Psoas muscle (tissue), 8 donors: ENCODE data around the gene GSTA3. TPM values are rescaled to one million over a fixed set of nuclear protein-coding genes. Genes with fewer than 3 reads are reported as not detected.

Experiments
- ATAC-seq, 4 donors: fragments of 200-7000 bp; cut with Tn5 transposase; one replicate each; pipeline ENCODE4 v1.9.1; 2020; ENCODE audit warnings: moderate library complexity in 3 of 4, mild to moderate bottlenecking in 2 of 4
- DNase-seq, 2 donors: peaks; one replicate each; pipeline ENCODE4 v3.0.0-alpha.2; 2020
- H3K27ac ChIP-seq: fragments of 200-600 bp; one replicate; pipeline ENCODE4 v1.8.0; 2022
- H3K27me3 ChIP-seq, 3 donors: fragments of 200-600 bp in 1 of 3; one replicate each; pipeline versions ENCODE4 v1.6.1 to v1.8.0; 2013 to 2022; ENCODE audit warnings: low read length in 2 of 3, mild to moderate bottlenecking in 2 of 3, moderate library complexity in 1 of 3; ENCODE audit not compliant: insufficient read depth in 3 of 3
- H3K36me3 ChIP-seq, 2 donors: fragments of 200-600 bp in 1 of 2; one replicate each; pipeline versions ENCODE4 v1.6.1 to v1.8.0; 2013 to 2022; ENCODE audit warnings: low read depth in 1 of 2, mild to moderate bottlenecking in 1 of 2, moderate library complexity in 1 of 2; ENCODE audit not compliant: insufficient read depth in 1 of 2
- H3K4me1 ChIP-seq: fragments of 200-600 bp; one replicate; pipeline ENCODE4 v1.8.0; 2022
- H3K4me3 ChIP-seq: fragments of 200-600 bp; one replicate; pipeline ENCODE4 v1.8.0; 2022; ENCODE audit warnings: mild to moderate bottlenecking
- H3K9me3 ChIP-seq: fragments of 200-600 bp; one replicate; pipeline ENCODE4 v1.8.0; 2022
- WGBS, 3 donors: extraction: QIAGEN DNeasy Blood & Tissue Kit; methylation state at CpG; one replicate each; pipeline versions ENCODE4 v1.1.6 to v1.1.7; 2013; 5-methylcytosine and 5-hydroxymethylcytosine counted together
- intact Hi-C, 2 donors: fragments of 100-400 bp; cut with DNase I; formaldehyde crosslinking; loops; one replicate each; pipeline versions ENCODE4 v1.11.0 to v1.14.2; 2022
- long read RNA-seq, 2 donors: library from polyadenylated mRNA; unstranded; transcript quantifications; one replicate each; pipeline ENCODE4 v2.0.0, GENCODE V29; 2021
- polyA plus RNA-seq, 3 donors: library from polyadenylated mRNA; stranded (reverse); fragments of 200-250 nt; gene quantifications; one replicate each; pipeline ENCODE4 v1.2.3, GENCODE V29; 2013
- total RNA-seq, 4 donors: library from RNA; stranded (reverse); fragmentation: NEBNext Ultra II Directional in 2 of 4; extraction: Animal tissue kit (Norgen Biotek cat#: 25700) in 2 of 4; gene quantifications; one replicate each; pipeline versions ENCODE4 v1.2.1 to v1.2.4, GENCODE V29; 2021 to 2023
- TF ChIP-seq, protein P1 (sequence below): fragments of 200-600 bp; IDR thresholded peaks from one replicate; pipeline ENCODE4 v1.8.0; 2022; ENCODE audit warnings: antibody characterized with exemption
- donor health status: healthy with polysubstance abuse.
- donor health status: DM: no; HTN: no; CAD: no; lungs with moderate emphysema.
- donor health status: Bipolar disorder and iron deficiency.
- donor health status: healthy.
- donor health status: DM: yes; HTN: yes; CAD: no.
- donor health status: DM: no; HTN: no; CAD: no.
- donor health status: DM: no; HTN: no; CAD: no.
- donor health status: DM: yes; HTN: yes; CAD: no.

The GSTA3 gene
- total RNA-seq (not detected), polyA plus RNA-seq (not detected)
- long read RNA-seq, donor 1, result 0 reads
- long read RNA-seq, donor 2, result 0 reads

- H3K4me1 ChIP-seq, result no peaks in the 10 kb centered on the region
- DNase-seq, result no peak
- intact Hi-C loops, result no loop called here
Measured at GRCh38 chr6:52909531-52909930, at the start of gene GSTA3. GSTA3 (minus strand) TSS chr6:52909698; CDS start chr6:52905834, 3,864 bp downstream.

DNA sequence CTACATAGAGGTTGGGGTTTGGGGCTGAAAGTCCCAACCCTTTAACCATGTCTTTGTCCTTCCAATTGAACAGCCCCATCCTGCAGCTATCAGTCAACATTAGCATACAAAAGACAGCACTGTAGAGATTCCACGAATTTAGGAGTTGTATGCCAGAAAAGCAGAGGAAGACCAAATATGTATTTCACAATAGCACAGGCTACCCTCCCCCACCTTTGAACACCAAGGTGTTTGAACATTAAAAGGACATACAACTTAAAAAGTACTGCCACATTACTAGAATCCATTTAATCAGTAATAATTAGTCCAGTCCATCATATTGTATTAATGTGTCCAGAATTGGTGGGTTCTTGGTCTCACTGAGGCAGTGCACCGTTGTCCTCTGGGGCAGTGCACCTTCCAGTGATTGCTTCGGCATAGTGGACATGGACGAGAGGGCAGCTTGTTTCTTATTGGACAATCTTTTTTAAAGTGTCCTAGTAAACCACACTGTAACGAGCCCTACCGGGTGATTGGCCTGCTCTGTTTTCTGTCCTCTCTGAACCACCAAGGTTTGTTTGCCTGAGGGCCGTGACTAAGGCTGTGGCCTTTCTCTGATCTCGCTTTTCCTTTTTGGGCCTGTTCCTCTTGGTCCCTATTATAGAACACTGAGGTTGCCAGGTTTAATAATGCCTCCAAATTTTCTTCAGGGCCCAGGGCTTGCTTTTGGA is 49.2 kb upstream of the GSTA3 start:
- Histone ChIP-seq H3K4me1 (no peaks in the 10 kb centered on the region), H3K4me3 (no peak overlapping the region), H3K27ac (no peak overlapping the region), H3K9me3 (no peaks in the 10 kb centered on the region), H3K27me3 (no peaks in the 10 kb centered on the region), H3K36me3 (no peaks in the 10 kb centered on the region)
- WGBS, 3 donors, result 62 to 77% (median 69%) methylated on average over 8 of the region's 8 CpGs
- TF ChIP-seq, protein P1, sequence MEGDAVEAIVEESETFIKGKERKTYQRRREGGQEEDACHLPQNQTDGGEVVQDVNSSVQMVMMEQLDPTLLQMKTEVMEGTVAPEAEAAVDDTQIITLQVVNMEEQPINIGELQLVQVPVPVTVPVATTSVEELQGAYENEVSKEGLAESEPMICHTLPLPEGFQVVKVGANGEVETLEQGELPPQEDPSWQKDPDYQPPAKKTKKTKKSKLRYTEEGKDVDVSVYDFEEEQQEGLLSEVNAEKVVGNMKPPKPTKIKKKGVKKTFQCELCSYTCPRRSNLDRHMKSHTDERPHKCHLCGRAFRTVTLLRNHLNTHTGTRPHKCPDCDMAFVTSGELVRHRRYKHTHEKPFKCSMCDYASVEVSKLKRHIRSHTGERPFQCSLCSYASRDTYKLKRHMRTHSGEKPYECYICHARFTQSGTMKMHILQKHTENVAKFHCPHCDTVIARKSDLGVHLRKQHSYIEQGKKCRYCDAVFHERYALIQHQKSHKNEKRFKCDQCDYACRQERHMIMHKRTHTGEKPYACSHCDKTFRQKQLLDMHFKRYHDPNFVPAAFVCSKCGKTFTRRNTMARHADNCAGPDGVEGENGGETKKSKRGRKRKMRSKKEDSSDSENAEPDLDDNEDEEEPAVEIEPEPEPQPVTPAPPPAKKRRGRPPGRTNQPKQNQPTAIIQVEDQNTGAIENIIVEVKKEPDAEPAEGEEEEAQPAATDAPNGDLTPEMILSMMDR, result no peak
- no peak for DNase-seq
- intact Hi-C loops, result no loop called here
- no peak for ATAC-seq

More at GRCh38 chr6:52909531-52909930, at the start of gene GSTA3:
- TF ChIP-seq, protein P1, result no peak
- H3K4me3 ChIP-seq, result no peak within 1 kb of the TSS
- H3K27ac ChIP-seq, result no peak within 1 kb of the TSS
- H3K36me3 ChIP-seq, result no peaks in the 10 kb centered on the region
- H3K9me3 ChIP-seq, result no peaks in the 10 kb centered on the region
- no peak for ATAC-seq
- H3K27me3 ChIP-seq, result no peaks in the 10 kb centered on the region
- 52 to 87% (median 86%) methylated on average over 2 of the region's 2 CpGs for WGBS, 3 donors

GRCh38 chr6:52955871-52956270 is 46.4 kb upstream of the GSTA3 start:
- TF ChIP-seq, protein P1, result no peak
- Histone ChIP-seq H3K27me3 (no peaks in the 10 kb centered on the region), H3K4me3 (no peak overlapping the region), H3K27ac (no peak overlapping the region), H3K4me1 (no peaks in the 10 kb centered on the region), H3K36me3 (no peaks in the 10 kb centered on the region), H3K9me3 (no peaks in the 10 kb centered on the region)
- WGBS, 3 donors, result 78 to 92% (median 90%) methylated on average over 7 of the region's 7 CpGs
- intact Hi-C loops, result no loop called here
- DNase-seq, result no peak
- ATAC-seq, result no peak

- Histone ChIP-seq H3K36me3 (no peaks in the 10 kb centered on the region), H3K4me1 (no peaks in the 10 kb centered on the region), H3K9me3 (no peaks in the 10 kb centered on the region), H3K27me3 (no peaks in the 10 kb centered on the region), H3K27ac (no peak overlapping the region), H3K4me3 (no peak overlapping the region)
- TF ChIP-seq, protein P1, result no peak
- intact Hi-C loops, result no loop called here
- whole genome bisulfite sequencing, 3 donors, result 64 to 70% (median 69%) methylated on average over 6 of the region's 6 CpGs
- no peak for DNase-seq
- ATAC-seq, result no peak
Measured at GRCh38 chr6:52953911-52954839, 44.7 kb upstream of the GSTA3 start.
